Gastrocnemius medialis (tissue), 4 donors: ENCODE data around the gene CEP290. TPM values are rescaled to one million over a fixed set of nuclear protein-coding genes. Genes with fewer than 3 reads are reported as not detected.

Experiments
- ATAC-seq, 2 donors: fragments of 150-250 bp; one replicate each; pipeline ENCODE4 v1.9.1; 2016
- DNase-seq, 2 donors: peaks; one replicate each; pipeline ENCODE4 v3.0.0-alpha.2; 2019
- H3K27ac ChIP-seq, 4 donors: fragments of 200-600 bp; sonication (generic); 1 replicate in 1 of 4; 2 replicates in 3 of 4; pipeline ENCODE4 v1.5.1; 2016 to 2018; ENCODE audit warnings: mild to moderate bottlenecking in 2 of 4, moderate library complexity in 1 of 4
- H3K27me3 ChIP-seq, 3 donors: fragments of 200-600 bp; sonication (generic) in 2 of 3; 1 replicate in 1 of 3; 2 replicates in 2 of 3; pipeline versions ENCODE4 v1.5.1 to v1.6.0; 2016 to 2019; ENCODE audit warnings: mild to moderate bottlenecking in 1 of 3, moderate library complexity in 1 of 3
- H3K36me3 ChIP-seq, 2 donors: fragments of 200-600 bp; sonication (generic) in 1 of 2; one replicate each; pipeline ENCODE4 v1.5.1; 2017 to 2018
- H3K4me1 ChIP-seq, 2 donors: fragments of 200-600 bp; sonication (generic) in 1 of 2; one replicate each; pipeline ENCODE4 v1.5.1; 2016 to 2017; ENCODE audit warnings: mild to moderate bottlenecking in 2 of 2
- H3K4me3 ChIP-seq, 4 donors: fragments of 200-600 bp; sonication (generic) in 3 of 4; 1 replicate in 1 of 4; 2 replicates in 3 of 4; pipeline ENCODE4 v1.5.1; 2016 to 2019; ENCODE audit warnings: mild to moderate bottlenecking in 2 of 4
- H3K9me3 ChIP-seq, 3 donors: fragments of 200-600 bp; sonication (generic) in 2 of 3; 1 replicate in 1 of 3; 2 replicates in 2 of 3; pipeline ENCODE4 v1.5.1; 2016 to 2019
- POLR2A ChIP-seq, 2 donors: fragments of 450-650 bp; IDR thresholded peaks; one replicate each; pipeline ENCODE4 v1.6.1; 2017; ENCODE audit warnings: antibody characterized with exemption in 2 of 2, mild to moderate bottlenecking in 2 of 2, moderate library complexity in 2 of 2
- in situ Hi-C, 4 donors: fragments of 200-750 bp; cut with MboI; loops; one replicate each; pipeline versions ENCODE4 v1.15.0 to v1.8.0; 2017; ENCODE audit warnings: low sequenced_read_pairs in 4 of 4
- intact Hi-C: fragments of 100-400 bp; cut with DNase I; formaldehyde crosslinking; loops from one replicate; pipeline ENCODE4 v1.15.1; 2023; ENCODE audit warnings: low total_unique reads
- total RNA-seq, 4 donors: library from RNA; depleted of rRNA; stranded (reverse); fragments of >200 nt; gene quantifications; one replicate each; pipeline versions ENCODE4 v1.1.0 to v1.2.3, GENCODE V29; 2016
- TF ChIP-seq, protein P1 (sequence below), 5 experiments: fragments of 450-650 bp in 3 of 5; fragments of 200-600 bp in 2 of 5; sonication (generic) in 2 of 5; IDR thresholded peaks in 4 of 5; conservative IDR thresholded peaks in 1 of 5; 1 replicate in 4 of 5; 2 replicates in 1 of 5; pipeline ENCODE4 v1.5.1; 2016 to 2019; ENCODE audit warnings: antibody characterized with exemption in 5 of 5, mild to moderate bottlenecking in 3 of 5, moderate library complexity in 3 of 5

Gene CEP290
- total RNA-seq, 4 donors from 2014 or later = 2.5 to 9.4 (median 5.0) TPM

DNA sequence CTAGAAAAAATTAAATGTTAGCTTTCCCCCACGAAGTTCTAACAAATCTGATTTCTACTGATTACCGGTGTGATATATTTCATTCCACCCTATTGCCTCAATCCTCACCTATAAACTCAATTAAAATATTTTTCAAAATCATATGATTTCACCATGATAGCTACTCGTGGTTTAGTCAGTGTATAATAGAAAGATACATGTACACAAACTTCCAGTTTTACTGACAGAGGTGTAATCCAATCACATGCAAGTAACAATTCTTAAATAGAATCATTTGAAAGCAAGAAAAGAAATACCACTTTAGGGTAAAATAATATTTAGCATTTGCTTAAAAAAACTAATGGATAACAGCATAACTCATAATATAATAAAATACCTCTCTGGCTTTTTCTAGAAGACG is 57.7 kb downstream of the CEP290 start:
- intact Hi-C loops = no loop called here
- Histone ChIP-seq H3K27me3 (no peaks in the 10 kb centered on the region), H3K36me3 (peaks cover 4 to 57% of the 10 kb centered on the region in 2 donors), H3K4me1 (no peaks in the 10 kb centered on the region), H3K9me3 (no peaks in the 10 kb centered on the region), H3K4me3 (no peak overlapping the region), H3K27ac (no peak overlapping the region)
- in situ Hi-C loops = no loop called here
- DNase-seq = no peak
- TF ChIP-seq, protein P1, sequence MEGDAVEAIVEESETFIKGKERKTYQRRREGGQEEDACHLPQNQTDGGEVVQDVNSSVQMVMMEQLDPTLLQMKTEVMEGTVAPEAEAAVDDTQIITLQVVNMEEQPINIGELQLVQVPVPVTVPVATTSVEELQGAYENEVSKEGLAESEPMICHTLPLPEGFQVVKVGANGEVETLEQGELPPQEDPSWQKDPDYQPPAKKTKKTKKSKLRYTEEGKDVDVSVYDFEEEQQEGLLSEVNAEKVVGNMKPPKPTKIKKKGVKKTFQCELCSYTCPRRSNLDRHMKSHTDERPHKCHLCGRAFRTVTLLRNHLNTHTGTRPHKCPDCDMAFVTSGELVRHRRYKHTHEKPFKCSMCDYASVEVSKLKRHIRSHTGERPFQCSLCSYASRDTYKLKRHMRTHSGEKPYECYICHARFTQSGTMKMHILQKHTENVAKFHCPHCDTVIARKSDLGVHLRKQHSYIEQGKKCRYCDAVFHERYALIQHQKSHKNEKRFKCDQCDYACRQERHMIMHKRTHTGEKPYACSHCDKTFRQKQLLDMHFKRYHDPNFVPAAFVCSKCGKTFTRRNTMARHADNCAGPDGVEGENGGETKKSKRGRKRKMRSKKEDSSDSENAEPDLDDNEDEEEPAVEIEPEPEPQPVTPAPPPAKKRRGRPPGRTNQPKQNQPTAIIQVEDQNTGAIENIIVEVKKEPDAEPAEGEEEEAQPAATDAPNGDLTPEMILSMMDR (IDR thresholded peaks at IDR 0.05 in 4 of 5, conservative IDR thresholded peaks at IDR 0.05 in 1 of 5) = no peak
- TF ChIP-seq POLR2A (IDR thresholded peaks at IDR 0.05) = no peak
- ATAC-seq = no peak

- DNase-seq (no peak), ATAC-seq (no peak)
- H3K4me1 ChIP-seq = no peaks in the 10 kb centered on the region
- no peak overlapping the region for H3K4me3 ChIP-seq
- in situ Hi-C loops = no loop called here
- no peak for TF ChIP-seq POLR2A (IDR thresholded peaks at IDR 0.05)
- TF ChIP-seq, protein P1 (IDR thresholded peaks at IDR 0.05 in 4 of 5, conservative IDR thresholded peaks at IDR 0.05 in 1 of 5) = no peak
- H3K36me3 ChIP-seq = peaks cover 4 to 57% of the 10 kb centered on the region in 2 donors
- intact Hi-C loops = no loop called here
- H3K27me3 ChIP-seq = no peaks in the 10 kb centered on the region
- no peak overlapping the region for H3K27ac ChIP-seq
- H3K9me3 ChIP-seq = no peaks in the 10 kb centered on the region
Measured at GRCh38 chr12:88083634-88084033, 58.3 kb downstream of the CEP290 start.

DNA sequence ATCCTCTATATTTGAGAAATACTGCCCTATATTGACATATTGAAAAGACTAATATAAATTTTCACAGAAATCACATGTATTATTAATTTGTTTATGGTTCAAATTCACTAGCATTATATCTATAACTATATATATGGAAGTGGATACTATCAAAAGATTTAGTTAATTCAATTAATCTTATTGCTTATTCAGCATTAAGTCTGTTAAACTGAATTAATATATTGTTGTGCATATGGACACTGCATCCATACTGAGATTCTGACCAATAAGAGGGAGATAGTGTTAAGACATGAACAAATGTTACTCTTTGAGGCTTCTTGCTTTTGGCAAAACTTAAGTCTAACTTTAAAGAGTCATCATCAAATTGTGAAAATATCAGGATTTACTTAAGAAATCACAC is 60.6 kb downstream of the CEP290 start:
- no peak for DNase-seq
- intact Hi-C loops (no loop called here), in situ Hi-C loops (no loop called here)
- Histone ChIP-seq H3K4me3 (no peak overlapping the region), H3K9me3 (no peaks in the 10 kb centered on the region), H3K27me3 (no peaks in the 10 kb centered on the region), H3K27ac (no peak overlapping the region), H3K36me3 (peaks cover 4 to 76% of the 10 kb centered on the region in 2 donors), H3K4me1 (no peaks in the 10 kb centered on the region)
- no peak for TF ChIP-seq POLR2A (IDR thresholded peaks at IDR 0.05)
- TF ChIP-seq, protein P1 (IDR thresholded peaks at IDR 0.05 in 4 of 5, conservative IDR thresholded peaks at IDR 0.05 in 1 of 5) = no peak
- no peak for ATAC-seq

DNA sequence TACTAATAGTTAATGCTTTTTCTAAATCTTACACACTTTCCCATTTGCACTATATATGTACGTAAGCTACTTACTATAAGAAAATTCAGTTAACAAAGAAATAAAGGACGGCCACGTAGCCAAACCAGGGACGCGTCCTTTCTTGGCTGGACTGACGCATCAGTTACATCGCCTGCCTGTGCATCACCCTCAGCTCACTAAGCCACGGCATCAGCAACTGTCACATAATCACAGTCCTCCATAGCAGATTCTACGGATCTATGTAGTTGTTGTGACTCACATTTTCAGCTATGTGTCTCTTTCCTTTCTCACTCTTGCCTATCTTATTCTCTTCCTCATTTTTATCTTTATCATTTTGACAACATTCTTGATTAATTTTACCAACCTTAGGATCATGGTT is 74.6 kb downstream of the CEP290 start:
- in situ Hi-C loops (no loop called here), intact Hi-C loops (no loop called here)
- peaks cover 0 to 14% of the 10 kb centered on the region in 2 donors for H3K36me3 ChIP-seq
- no peak overlapping the region for H3K4me3 ChIP-seq
- ATAC-seq (no peak), DNase-seq (no peak)
- no peaks in the 10 kb centered on the region for H3K9me3 ChIP-seq
- H3K27me3 ChIP-seq = no peaks in the 10 kb centered on the region
- no peak overlapping the region for H3K27ac ChIP-seq
- H3K4me1 ChIP-seq = no peaks in the 10 kb centered on the region
- TF ChIP-seq POLR2A (IDR thresholded peaks at IDR 0.05) = no peak
- TF ChIP-seq, protein P1 (IDR thresholded peaks at IDR 0.05 in 4 of 5, conservative IDR thresholded peaks at IDR 0.05 in 1 of 5) = no peak

DNA sequence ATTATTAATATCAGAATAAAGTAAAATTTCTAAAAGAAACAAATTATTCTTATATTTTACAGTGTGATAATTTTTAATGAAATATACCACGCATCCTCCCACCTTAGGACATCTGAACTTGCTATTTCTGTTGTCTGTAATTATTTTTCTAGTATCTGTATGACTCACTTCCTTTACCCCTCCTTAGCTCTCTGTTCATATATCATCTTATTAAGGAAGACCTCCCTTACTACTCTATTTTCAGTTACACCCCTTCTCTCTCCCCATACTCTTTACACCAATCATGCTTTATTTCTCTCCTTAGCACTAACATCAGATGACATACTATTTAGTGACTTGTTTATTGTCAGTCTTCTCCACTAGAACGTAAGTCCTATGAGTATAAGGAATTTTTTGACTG is 78.5 kb downstream of the CEP290 start:
- DNase-seq (no peak), ATAC-seq (no peak)
- no peak overlapping the region for H3K27ac ChIP-seq
- no peaks in the 10 kb centered on the region for H3K9me3 ChIP-seq
- H3K27me3 ChIP-seq = no peaks in the 10 kb centered on the region
- H3K4me1 ChIP-seq = no peaks in the 10 kb centered on the region
- intact Hi-C loops = no loop called here
- H3K4me3 ChIP-seq = no peak overlapping the region
- peaks cover 0 to 17% of the 10 kb centered on the region in 2 donors for H3K36me3 ChIP-seq
- in situ Hi-C loops = no loop called here
- TF ChIP-seq POLR2A (IDR thresholded peaks at IDR 0.05) = no peak
- TF ChIP-seq, protein P1 (IDR thresholded peaks at IDR 0.05 in 4 of 5, conservative IDR thresholded peaks at IDR 0.05 in 1 of 5) = no peak
